ENCODE data around the gene ITPKB.

ITPKB gene

DNA sequence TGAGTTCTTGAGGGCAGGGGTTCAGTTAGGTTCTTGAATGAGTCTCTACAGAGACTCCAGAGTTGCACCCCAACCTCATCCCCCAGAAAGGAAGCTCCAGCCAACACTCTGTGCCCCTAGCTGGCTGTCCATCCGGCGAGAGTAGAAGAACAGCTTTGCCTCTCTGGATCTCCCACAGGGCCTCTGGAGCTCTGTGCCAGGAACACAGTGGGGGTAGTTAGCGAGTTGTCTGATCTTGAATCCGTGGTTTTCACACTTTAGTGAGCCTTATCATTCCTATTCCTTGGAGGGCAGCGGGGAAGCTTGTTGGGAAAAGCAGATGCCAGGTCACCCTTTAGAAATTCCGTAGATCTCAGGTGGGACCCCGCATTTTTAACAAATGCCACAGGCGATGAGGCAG is 145.5 kb downstream of the ITPKB start:
- no peaks in the 10 kb centered on the region for H3K36me3 ChIP-seq (ENCODE audit: control insufficient read depth in 5 of 5, insufficient read depth in 5 of 5, low read length in 5 of 5)
- peaks cover 0 to 5% (median 3%) of the 10 kb centered on the region in 5 donors for H3K9me3 ChIP-seq (ENCODE audit: control insufficient read depth in 5 of 5, low read length in 5 of 5)
- H3K9ac ChIP-seq (ENCODE audit: low read length in 5 of 5), result no peak overlapping the region
- H3K27ac ChIP-seq (ENCODE audit: low read depth, low read length), result no peak overlapping the region
- peaks cover 0 to 3% (median 0%) of the 10 kb centered on the region in 5 donors for H3K4me1 ChIP-seq (ENCODE audit: control insufficient read depth in 5 of 5, insufficient read depth in 5 of 5, low read length in 5 of 5)
- no peak overlapping the region for H3K4me3 ChIP-seq (ENCODE audit: low read depth in 1 of 5, low read length in 5 of 5)
- H3K27me3 ChIP-seq (ENCODE audit: control insufficient read depth in 5 of 5, insufficient read depth in 4 of 5, low read length in 5 of 5), result peaks cover 0 to 4% (median 0%) of the 10 kb centered on the region in 5 donors

GRCh38 chr1:226590614-226591013 is 148.5 kb downstream of the ITPKB start:
- H3K27me3 ChIP-seq (ENCODE audit: control insufficient read depth in 5 of 5, insufficient read depth in 4 of 5, low read length in 5 of 5), result no peaks in the 10 kb centered on the region
- no peak overlapping the region for H3K9ac ChIP-seq (ENCODE audit: low read length in 5 of 5)
- no peak overlapping the region for H3K27ac ChIP-seq (ENCODE audit: low read depth, low read length)
- peaks cover 0 to 3% (median 0%) of the 10 kb centered on the region in 5 donors for H3K4me1 ChIP-seq (ENCODE audit: control insufficient read depth in 5 of 5, insufficient read depth in 5 of 5, low read length in 5 of 5)
- H3K4me3 ChIP-seq (ENCODE audit: low read depth in 1 of 5, low read length in 5 of 5), result no peak overlapping the region
- H3K36me3 ChIP-seq (ENCODE audit: control insufficient read depth in 5 of 5, insufficient read depth in 5 of 5, low read length in 5 of 5), result no peaks in the 10 kb centered on the region
- H3K9me3 ChIP-seq (ENCODE audit: control insufficient read depth in 5 of 5, low read length in 5 of 5), result peaks cover 0 to 5% (median 3%) of the 10 kb centered on the region in 5 donors

DNA sequence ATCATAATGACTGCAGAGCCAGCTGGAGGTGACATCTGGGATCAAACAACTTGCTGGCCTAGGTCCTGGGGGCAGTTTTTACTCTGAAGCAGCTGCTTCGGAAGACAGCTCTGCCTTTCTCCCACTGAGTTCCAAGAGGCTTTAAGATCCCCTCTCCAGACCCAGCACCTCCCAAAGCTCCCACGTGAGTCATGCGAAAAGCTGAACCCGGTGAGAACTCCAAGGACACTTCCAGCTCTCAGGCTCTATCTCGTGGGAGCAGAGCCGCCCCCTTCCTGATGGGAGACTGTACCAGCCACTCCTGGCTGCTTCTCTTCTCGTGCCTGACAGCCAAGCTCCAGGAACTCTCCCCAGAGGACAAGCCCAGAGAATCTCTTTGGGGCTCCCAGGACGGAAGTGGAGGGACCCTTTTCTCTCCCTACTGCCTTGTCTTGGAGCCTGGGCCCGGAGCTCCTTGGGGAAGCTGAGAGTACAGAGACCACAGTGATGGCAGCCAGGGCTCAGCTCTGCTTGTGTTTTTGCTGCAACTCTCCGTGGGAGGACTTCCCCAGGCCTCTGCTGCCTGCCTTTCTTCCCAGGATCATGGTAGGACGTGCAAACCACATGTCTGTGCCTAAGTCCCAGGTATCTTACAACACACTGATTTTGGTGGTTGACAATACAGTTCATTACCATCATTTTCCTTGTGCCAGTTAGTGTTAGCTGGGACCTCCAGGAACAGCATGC is 149.9 kb downstream of the ITPKB start:
- Histone ChIP-seq H3K27me3 (ENCODE audit: control insufficient read depth in 5 of 5, insufficient read depth in 4 of 5, low read length in 5 of 5) (no peaks in the 10 kb centered on the region), H3K9ac (ENCODE audit: low read length in 5 of 5) (no peak overlapping the region), H3K36me3 (ENCODE audit: control insufficient read depth in 5 of 5, insufficient read depth in 5 of 5, low read length in 5 of 5) (no peaks in the 10 kb centered on the region), H3K27ac (ENCODE audit: low read depth, low read length) (no peak overlapping the region), H3K4me3 (ENCODE audit: low read depth in 1 of 5, low read length in 5 of 5) (no peak overlapping the region), H3K9me3 (ENCODE audit: control insufficient read depth in 5 of 5, low read length in 5 of 5) (no peaks in the 10 kb centered on the region), H3K4me1 (ENCODE audit: control insufficient read depth in 5 of 5, insufficient read depth in 5 of 5, low read length in 5 of 5) (peaks cover 0 to 3% (median 0%) of the 10 kb centered on the region in 5 donors)

DNA sequence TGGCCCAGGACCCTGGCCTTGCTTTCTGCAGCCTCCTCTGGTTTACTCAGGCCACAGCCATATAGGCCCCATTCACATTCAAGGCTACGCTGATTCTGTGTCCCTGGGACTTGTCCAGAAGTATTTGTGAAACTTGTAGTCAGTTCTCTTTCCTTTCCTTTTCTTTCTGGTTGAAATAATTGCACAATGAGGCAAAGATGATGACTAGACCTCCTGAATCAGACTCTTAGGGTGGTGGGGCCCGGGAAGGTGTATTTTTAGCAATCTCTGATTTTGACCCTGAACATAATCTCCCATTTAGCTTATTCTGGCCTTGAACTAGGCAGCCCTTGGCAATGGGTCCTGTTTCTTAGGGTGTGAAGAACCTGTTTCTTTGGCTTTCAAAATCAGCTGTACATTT is 150.6 kb downstream of the ITPKB start:
- Histone ChIP-seq H3K4me1 (ENCODE audit: control insufficient read depth in 5 of 5, insufficient read depth in 5 of 5, low read length in 5 of 5) (peaks cover 0 to 4% (median 0%) of the 10 kb centered on the region in 5 donors), H3K27me3 (ENCODE audit: control insufficient read depth in 5 of 5, insufficient read depth in 4 of 5, low read length in 5 of 5) (no peaks in the 10 kb centered on the region), H3K9ac (ENCODE audit: low read length in 5 of 5) (no peak overlapping the region), H3K36me3 (ENCODE audit: control insufficient read depth in 5 of 5, insufficient read depth in 5 of 5, low read length in 5 of 5) (no peaks in the 10 kb centered on the region), H3K9me3 (ENCODE audit: control insufficient read depth in 5 of 5, low read length in 5 of 5) (no peaks in the 10 kb centered on the region), H3K4me3 (ENCODE audit: low read depth in 1 of 5, low read length in 5 of 5) (no peak overlapping the region), H3K27ac (ENCODE audit: low read depth, low read length) (no peak overlapping the region)

DNA sequence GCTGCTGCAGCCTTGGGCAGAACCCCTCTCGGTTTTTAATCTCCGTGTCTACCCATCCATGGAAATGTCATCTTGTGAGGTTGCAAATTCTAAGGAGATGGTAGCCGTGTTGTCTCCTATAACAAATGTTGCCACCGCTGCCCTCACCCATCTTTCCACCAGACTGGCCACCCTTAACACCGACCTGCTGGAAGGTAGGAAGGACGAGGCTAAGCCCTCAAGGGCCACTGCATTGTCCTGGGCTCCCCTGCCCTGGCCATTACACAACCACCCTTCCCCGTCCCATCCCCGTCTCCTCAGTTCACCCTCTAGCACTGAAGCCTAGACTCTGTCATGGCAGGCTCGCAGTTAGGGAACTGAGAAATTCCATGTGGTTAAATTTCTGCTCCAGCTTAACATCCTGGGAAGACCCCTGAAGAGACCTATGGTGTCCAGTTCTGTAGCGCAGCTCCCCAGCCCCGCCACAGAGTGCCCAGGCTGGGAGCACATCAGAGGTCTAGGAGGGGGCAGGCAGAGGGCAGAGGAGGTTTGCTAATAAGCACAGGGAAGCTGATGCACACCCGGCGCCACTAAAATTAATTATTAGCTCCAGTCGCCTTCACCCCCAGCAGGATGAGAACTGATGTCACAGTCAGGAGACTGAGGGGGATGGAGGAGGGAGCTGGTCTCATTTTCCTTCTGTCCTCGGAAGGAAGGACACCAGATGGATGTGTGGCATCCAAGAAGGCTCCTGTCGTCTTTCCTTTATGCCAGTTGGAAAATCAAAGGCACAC is 152.2 kb downstream of the ITPKB start:
- Histone ChIP-seq H3K4me1 (ENCODE audit: control insufficient read depth in 5 of 5, insufficient read depth in 5 of 5, low read length in 5 of 5) (peaks cover 0 to 4% (median 0%) of the 10 kb centered on the region in 5 donors), H3K27me3 (ENCODE audit: control insufficient read depth in 5 of 5, insufficient read depth in 4 of 5, low read length in 5 of 5) (no peaks in the 10 kb centered on the region), H3K27ac (ENCODE audit: low read depth, low read length) (no peak overlapping the region), H3K36me3 (ENCODE audit: control insufficient read depth in 5 of 5, insufficient read depth in 5 of 5, low read length in 5 of 5) (no peaks in the 10 kb centered on the region), H3K9me3 (ENCODE audit: control insufficient read depth in 5 of 5, low read length in 5 of 5) (no peaks in the 10 kb centered on the region), H3K9ac (ENCODE audit: low read length in 5 of 5) (no peak overlapping the region), H3K4me3 (ENCODE audit: low read depth in 1 of 5, low read length in 5 of 5) (no peak overlapping the region)

DNA sequence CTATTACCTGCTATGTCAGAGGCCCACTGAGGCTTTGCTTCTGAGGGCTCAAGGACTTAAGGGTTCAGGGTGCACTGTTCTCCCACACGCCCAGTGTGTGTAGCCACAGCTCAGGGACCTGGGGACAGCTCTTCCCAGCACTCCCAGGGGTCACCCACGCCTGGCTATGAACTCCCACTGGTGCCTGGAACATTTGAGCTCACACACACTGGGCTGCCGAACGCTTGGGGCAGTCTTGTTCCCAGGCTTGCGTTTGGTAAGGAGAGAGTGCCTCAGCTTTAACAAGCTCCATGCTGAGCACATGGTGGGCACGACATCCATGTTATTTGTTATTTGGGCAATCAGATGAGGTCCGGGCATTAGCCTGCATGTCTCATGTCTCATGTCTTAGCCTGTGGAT is 153.0 kb downstream of the ITPKB start:
- Histone ChIP-seq H3K4me3 (ENCODE audit: low read depth in 1 of 5, low read length in 5 of 5) (no peak overlapping the region), H3K36me3 (ENCODE audit: control insufficient read depth in 5 of 5, insufficient read depth in 5 of 5, low read length in 5 of 5) (no peaks in the 10 kb centered on the region), H3K9me3 (ENCODE audit: control insufficient read depth in 5 of 5, low read length in 5 of 5) (no peaks in the 10 kb centered on the region), H3K27ac (ENCODE audit: low read depth, low read length) (no peak overlapping the region), H3K9ac (ENCODE audit: low read length in 5 of 5) (no peak overlapping the region), H3K27me3 (ENCODE audit: control insufficient read depth in 5 of 5, insufficient read depth in 4 of 5, low read length in 5 of 5) (no peaks in the 10 kb centered on the region), H3K4me1 (ENCODE audit: control insufficient read depth in 5 of 5, insufficient read depth in 5 of 5, low read length in 5 of 5) (peaks cover 0 to 4% (median 0%) of the 10 kb centered on the region in 5 donors)

DNA sequence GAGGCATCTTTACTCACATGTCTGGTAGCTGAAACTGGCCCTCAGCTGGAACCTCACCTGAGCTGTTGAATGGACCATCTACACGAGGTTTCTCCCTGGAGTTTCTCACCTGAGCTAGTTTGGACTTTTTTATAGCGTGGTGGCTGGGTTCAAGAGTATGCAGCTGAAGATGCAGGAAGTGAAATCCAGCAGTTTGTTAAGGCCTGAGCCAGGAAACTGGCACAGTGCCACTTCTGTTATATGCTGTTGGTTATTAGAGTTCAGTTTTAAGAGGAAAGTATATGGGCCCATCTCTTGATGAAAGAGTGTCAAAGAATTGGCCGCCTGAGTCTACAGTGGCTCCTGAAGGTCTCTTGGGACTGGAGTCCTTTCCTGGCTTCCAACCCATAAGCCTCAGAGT is 154.9 kb downstream of the ITPKB start:
- Histone ChIP-seq H3K4me3 (ENCODE audit: low read depth in 1 of 5, low read length in 5 of 5) (no peak overlapping the region), H3K36me3 (ENCODE audit: control insufficient read depth in 5 of 5, insufficient read depth in 5 of 5, low read length in 5 of 5) (no peaks in the 10 kb centered on the region), H3K9ac (ENCODE audit: low read length in 5 of 5) (no peak overlapping the region), H3K27me3 (ENCODE audit: control insufficient read depth in 5 of 5, insufficient read depth in 4 of 5, low read length in 5 of 5) (no peaks in the 10 kb centered on the region), H3K4me1 (ENCODE audit: control insufficient read depth in 5 of 5, insufficient read depth in 5 of 5, low read length in 5 of 5) (peaks cover 0 to 4% (median 0%) of the 10 kb centered on the region in 5 donors), H3K27ac (ENCODE audit: low read depth, low read length) (no peak overlapping the region), H3K9me3 (ENCODE audit: control insufficient read depth in 5 of 5, low read length in 5 of 5) (no peaks in the 10 kb centered on the region)

DNA sequence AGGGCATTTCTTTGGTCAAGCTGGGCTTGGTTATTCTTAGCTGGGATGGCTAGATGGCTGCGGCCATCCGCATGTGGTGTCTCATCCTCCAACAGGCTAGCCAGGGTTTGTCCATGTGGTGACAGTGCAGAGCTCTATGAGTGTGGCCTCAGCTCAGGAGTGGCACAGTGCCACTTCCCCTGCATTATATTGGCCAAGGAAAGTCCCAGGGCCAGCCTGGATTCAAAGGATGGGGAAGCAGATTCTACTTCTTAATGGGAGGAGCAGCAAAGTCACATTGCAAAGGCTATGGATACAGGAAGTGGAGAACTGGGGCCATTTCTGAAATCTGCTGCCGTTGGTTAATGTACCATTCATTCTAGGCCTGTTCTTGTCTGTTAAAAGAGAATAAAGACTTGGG is 156.1 kb downstream of the ITPKB start:
- no peaks in the 10 kb centered on the region for H3K36me3 ChIP-seq (ENCODE audit: control insufficient read depth in 5 of 5, insufficient read depth in 5 of 5, low read length in 5 of 5)
- no peak overlapping the region for H3K4me3 ChIP-seq (ENCODE audit: low read depth in 1 of 5, low read length in 5 of 5)
- H3K9me3 ChIP-seq (ENCODE audit: control insufficient read depth in 5 of 5, low read length in 5 of 5), result no peaks in the 10 kb centered on the region
- H3K27me3 ChIP-seq (ENCODE audit: control insufficient read depth in 5 of 5, insufficient read depth in 4 of 5, low read length in 5 of 5), result no peaks in the 10 kb centered on the region
- no peak overlapping the region for H3K27ac ChIP-seq (ENCODE audit: low read depth, low read length)
- no peak overlapping the region for H3K9ac ChIP-seq (ENCODE audit: low read length in 5 of 5)
- H3K4me1 ChIP-seq (ENCODE audit: control insufficient read depth in 5 of 5, insufficient read depth in 5 of 5, low read length in 5 of 5), result peaks cover 0 to 4% (median 0%) of the 10 kb centered on the region in 5 donors

All from subcutaneous abdominal adipose tissue (tissue), 5 donors.